Measurements from ENCODE around the gene PPP1R3D.

DNA sequence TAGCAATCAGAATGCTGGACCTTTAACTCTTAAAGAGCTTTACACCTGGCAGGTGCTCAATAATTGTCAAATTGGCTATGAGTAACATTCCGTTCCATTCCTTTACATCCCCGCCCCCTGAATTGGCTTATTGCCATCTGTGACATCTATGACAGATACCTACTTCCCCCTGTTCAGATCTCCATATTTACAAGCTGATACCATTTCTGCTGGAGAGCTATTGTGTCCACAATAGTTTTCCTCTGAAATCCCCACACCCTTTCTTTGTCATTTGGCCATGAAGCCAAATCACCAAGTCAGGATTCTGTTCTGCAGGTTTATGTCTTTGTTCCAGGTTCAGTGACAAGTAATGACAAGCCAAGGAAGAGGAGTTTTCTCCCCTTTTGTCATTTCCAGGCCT is 21.3 kb upstream of the PPP1R3D start:
- TF ChIP-seq, protein P1, sequence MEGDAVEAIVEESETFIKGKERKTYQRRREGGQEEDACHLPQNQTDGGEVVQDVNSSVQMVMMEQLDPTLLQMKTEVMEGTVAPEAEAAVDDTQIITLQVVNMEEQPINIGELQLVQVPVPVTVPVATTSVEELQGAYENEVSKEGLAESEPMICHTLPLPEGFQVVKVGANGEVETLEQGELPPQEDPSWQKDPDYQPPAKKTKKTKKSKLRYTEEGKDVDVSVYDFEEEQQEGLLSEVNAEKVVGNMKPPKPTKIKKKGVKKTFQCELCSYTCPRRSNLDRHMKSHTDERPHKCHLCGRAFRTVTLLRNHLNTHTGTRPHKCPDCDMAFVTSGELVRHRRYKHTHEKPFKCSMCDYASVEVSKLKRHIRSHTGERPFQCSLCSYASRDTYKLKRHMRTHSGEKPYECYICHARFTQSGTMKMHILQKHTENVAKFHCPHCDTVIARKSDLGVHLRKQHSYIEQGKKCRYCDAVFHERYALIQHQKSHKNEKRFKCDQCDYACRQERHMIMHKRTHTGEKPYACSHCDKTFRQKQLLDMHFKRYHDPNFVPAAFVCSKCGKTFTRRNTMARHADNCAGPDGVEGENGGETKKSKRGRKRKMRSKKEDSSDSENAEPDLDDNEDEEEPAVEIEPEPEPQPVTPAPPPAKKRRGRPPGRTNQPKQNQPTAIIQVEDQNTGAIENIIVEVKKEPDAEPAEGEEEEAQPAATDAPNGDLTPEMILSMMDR (IDR thresholded peaks at IDR 0.05; ENCODE audit: insufficient read depth, low read depth, low read length) = no peak
- TF ChIP-seq EZH2 (IDR thresholded peaks at IDR 0.05; ENCODE audit: insufficient read depth, low read length) = no peak

Data from astrocyte (in vitro differentiated cells and primary cell).